GM12878 (cell line): ENCODE data around the gene PNMA8C. TPM values are rescaled to one million over a fixed set of nuclear protein-coding genes. Genes with fewer than 3 reads are reported as not detected.

ENCODE experiments used
- ATAC-seq: fragments of 200-7000 bp; cut with Tn5 transposase; 3 replicates; pipeline ENCODE4 v1.9.1; 2020; ENCODE audit warnings: mild to moderate bottlenecking, moderate library complexity
- BruUV-seq: library from RNA; stranded (reverse); fragments of 400-500 nt; replicated peaks from 2 replicates; lab custom pipeline; 2021; lab: Mats Ljungman, UMichigan
- CTCF ChIA-PET: fragments of 300-600 bp; sonication (Branson Sonifier 250); formaldehyde crosslinking; extraction: SDS; loops from one replicate; lab custom pipeline; 2021; ENCODE audit warnings: inconsistent platforms; lab: Yijun Ruan, JAX
- POLR2A ChIA-PET: fragments of 350-600 bp; formaldehyde crosslinking; extraction: SDS; loops from one replicate; lab custom pipeline; 2021; ENCODE audit warnings: inconsistent platforms; lab: Charles Lee
- RAD21 ChIA-PET: fragments of 300-600 bp; sonication (Branson Sonifier 250); formaldehyde crosslinking; loops from one replicate; lab custom pipeline; 2023; ENCODE audit warnings: antibody characterized with exemption; ENCODE audit not compliant: unreplicated experiment; lab: Charles Lee
- SMC1A ChIA-PET: fragments of 300-600 bp; sonication (Branson Sonifier 250); formaldehyde crosslinking; loops from one replicate; lab custom pipeline; 2023; ENCODE audit not compliant: unreplicated experiment, uncharacterized antibody; lab: Charles Lee
- DNase-seq: peaks from one replicate; pipeline ENCODE4 v3.0.0-alpha.2; 2011; ENCODE audit warnings: low read depth, low spot score
- FAIRE-seq: peaks from 3 replicates; lab custom pipeline; 2011; peaks lifted over from hg19 to GRCh38; lab: Jason Lieb, UNC
- H2AFZ ChIP-seq: 2 replicates; pipeline ENCODE4 v1.6.0; 2011; ENCODE audit warnings: low read depth, low read length, control low read depth; ENCODE audit not compliant: control insufficient read depth
- H3K27ac ChIP-seq: 2 replicates; pipeline ENCODE4 v1.5.1; 2011; ENCODE audit warnings: control low read depth; ENCODE audit not compliant: control insufficient read depth, insufficient read depth
- H3K27me3 ChIP-seq, 2 experiments: replicated peaks in 1 of 2; 2 replicates each; pipeline versions ENCODE4 v1.6.0 to v1.6.1; 2011; ENCODE audit warnings: low read length in 1 of 2; ENCODE audit not compliant: control insufficient read depth in 2 of 2, insufficient read depth in 2 of 2
- H3K36me3 ChIP-seq, 2 experiments: 2 replicates each; pipeline ENCODE4 v1.5.1; 2011; ENCODE audit warnings: low read length in 1 of 2; ENCODE audit not compliant: control insufficient read depth in 2 of 2, insufficient read depth in 2 of 2
- H3K4me1 ChIP-seq: 2 replicates; pipeline ENCODE4 v1.6.1; 2011; ENCODE audit warnings: mild to moderate bottlenecking, low read length, moderate library complexity, mixed read lengths; ENCODE audit not compliant: control insufficient read depth, insufficient read depth
- H3K4me2 ChIP-seq: 2 replicates; pipeline ENCODE4 v1.6.0; 2011; ENCODE audit warnings: control low read depth; ENCODE audit not compliant: control insufficient read depth, insufficient read depth
- H3K4me3 ChIP-seq: fragments of 200-600 bp; sonication (generic); 2 replicates; pipeline ENCODE4 v1.5.1; 2016
- H3K79me2 ChIP-seq: 2 replicates; pipeline ENCODE4 v1.6.0; 2011; ENCODE audit warnings: low read length; ENCODE audit not compliant: control insufficient read depth, insufficient read depth
- H3K9ac ChIP-seq: 2 replicates; pipeline ENCODE4 v1.8.0; 2011; ENCODE audit warnings: low read length, control low read depth, mixed read lengths; ENCODE audit not compliant: control insufficient read depth, insufficient read depth
- H3K9me3 ChIP-seq: replicated peaks from 3 replicates; pipeline ENCODE4 v1.5.1; 2011; ENCODE audit warnings: mild to moderate bottlenecking, low read length; ENCODE audit not compliant: control insufficient read depth, insufficient read depth
- H4K20me1 ChIP-seq: 2 replicates; pipeline ENCODE4 v1.6.0; 2011; ENCODE audit not compliant: control insufficient read depth, insufficient read depth
- BMI1 ChIP-seq: fragments of 450-650 bp; IDR thresholded peaks from 2 replicates; pipeline ENCODE4 v1.6.1; 2016; ENCODE audit warnings: mild to moderate bottlenecking, moderate library complexity, borderline replicate concordance
- CBFB ChIP-seq: IDR thresholded peaks from 2 replicates; pipeline ENCODE4 v1.6.1; 2016; ENCODE audit warnings: antibody characterized with exemption, low read depth
- CHD4 ChIP-seq: fragments of 200-600 bp; sonication (generic); IDR thresholded peaks from 2 replicates; pipeline ENCODE4 v1.6.1; 2016; ENCODE audit warnings: mild to moderate bottlenecking
- EP300 ChIP-seq, 2 experiments: fragments of 150-350 bp in 1 of 2; IDR thresholded peaks; 2 replicates each; pipeline ENCODE4 v1.6.1; 2011 to 2012; ENCODE audit warnings: low read depth in 2 of 2, low read length in 2 of 2, borderline replicate concordance in 1 of 2, improper control_type of control experiment in 1 of 2, inconsistent platforms in 1 of 2; ENCODE audit not compliant: control insufficient read depth in 1 of 2
- FOS ChIP-seq: IDR thresholded peaks from 3 replicates; pipeline ENCODE4 v1.6.1; 2011; ENCODE audit warnings: borderline replicate concordance; ENCODE audit not compliant: insufficient read length; ENCODE audit errors: extremely low read depth
- IKZF2 ChIP-seq, 2 experiments: fragments of 450-650 bp; IDR thresholded peaks; 2 replicates each; pipeline ENCODE4 v1.6.1; 2017; ENCODE audit warnings: mild to moderate bottlenecking in 2 of 2, moderate library complexity in 2 of 2
- IRF3 ChIP-seq: fragments of 450-650 bp; IDR thresholded peaks from 2 replicates; pipeline ENCODE4 v1.6.1; 2014; ENCODE audit warnings: mild to moderate bottlenecking
- KAT2A ChIP-seq: conservative IDR thresholded peaks from 2 replicates; pipeline ENCODE4 v1.6.1; 2011; ENCODE audit warnings: low read depth, low read length; ENCODE audit not compliant: control insufficient read depth
- MAX ChIP-seq: IDR thresholded peaks from 2 replicates; pipeline ENCODE4 v1.6.1; 2012; ENCODE audit warnings: low read depth, low read length, improper control_type of control experiment
- MLLT1 ChIP-seq: fragments of 450-650 bp; IDR thresholded peaks from 2 replicates; pipeline ENCODE4 v1.6.1; 2016; ENCODE audit warnings: mild to moderate bottlenecking
- NRF1 ChIP-seq: conservative IDR thresholded peaks from 2 replicates; pipeline ENCODE4 v1.6.1; 2011; ENCODE audit warnings: mild to moderate bottlenecking, low read depth, low read length, improper control_type of control experiment
- POLR2AphosphoS2 ChIP-seq: IDR thresholded peaks from 2 replicates; pipeline ENCODE4 v1.6.1; 2011; ENCODE audit warnings: low read depth, mild to moderate bottlenecking, low read length, improper control_type of control experiment, moderate library complexity
- POU2F2 ChIP-seq: IDR thresholded peaks from 3 replicates; pipeline ENCODE4 v1.6.1; 2011; ENCODE audit warnings: low read depth, mild to moderate bottlenecking, low read length, borderline replicate concordance
- RELB ChIP-seq: fragments of 450-650 bp; IDR thresholded peaks from 2 replicates; pipeline ENCODE4 v1.6.1; 2017; ENCODE audit warnings: low read depth, mild to moderate bottlenecking, moderate library complexity
- STAT3 ChIP-seq: IDR thresholded peaks from 2 replicates; pipeline ENCODE4 v1.6.1; 2011; ENCODE audit warnings: low read depth, low read length, improper control_type of control experiment
- TCF7 ChIP-seq: IDR thresholded peaks from 2 replicates; pipeline ENCODE4 v1.6.1; 2014; ENCODE audit warnings: antibody characterized with exemption, borderline replicate concordance
- WRNIP1 ChIP-seq: IDR thresholded peaks from 2 replicates; pipeline ENCODE4 v1.6.1; 2011; ENCODE audit warnings: low read depth, low read length, improper control_type of control experiment, borderline replicate concordance
- ZNF24 ChIP-seq: fragments of 450-650 bp; IDR thresholded peaks from 2 replicates; pipeline ENCODE4 v1.6.1; 2017; ENCODE audit warnings: antibody characterized with exemption, mild to moderate bottlenecking
- ZNF274 ChIP-seq: IDR thresholded peaks from one replicate; pipeline ENCODE4 v1.8.0; 2011; ENCODE audit not compliant: insufficient read length, insufficient read depth
- ZNF622 ChIP-seq: fragments of 450-650 bp; IDR thresholded peaks from 2 replicates; pipeline ENCODE4 v1.6.1; 2017; ENCODE audit warnings: mild to moderate bottlenecking, inconsistent platforms
- WGBS: methylation state at CpG from one replicate; pipeline ENCODE4 v1.1.6; 2016; ENCODE audit warnings: low lambda C conversion rate; ENCODE audit not compliant: insufficient replicate concordance, insufficient coverage; ENCODE audit errors: missing lambda C conversion rate; 5-methylcytosine and 5-hydroxymethylcytosine counted together
- in situ Hi-C: fragments of 300-500 bp; cut with MboI; formaldehyde crosslinking; loops from 9 replicates; pipeline ENCODE4 v1.14.3; 2018; ENCODE audit warnings: mixed read lengths
- intact Hi-C: fragments of 100-400 bp; cut with micrococcal nuclease; formaldehyde crosslinking; loops from one replicate; pipeline ENCODE4 v1.14.2; 2022; ENCODE audit not compliant: unreplicated experiment
- polyA plus RNA-seq, 11 experiments: library from polyadenylated mRNA; depleted of rRNA in 4 of 11; unstranded in 6 of 11; stranded (reverse) in 5 of 11; fragments of >200 nt; fragmentation: Nextera tagmentation in 4 of 11; fragmentation: Illumina TruSeq in 1 of 11; extraction: Ambion mirVana in 4 of 11; extraction: Trizol in 1 of 11; gene quantifications; 1 replicate in 1 of 11; 2 replicates in 10 of 11; pipeline versions ENCODE4 v1.2.1 to v1.2.3, GENCODE V29; 2011 to 2016; ENCODE audit warnings: inconsistent platforms in 2 of 11, missing spikeins in 2 of 11, low read depth in 1 of 11
- total RNA-seq, 4 experiments: library from RNA; depleted of rRNA in 3 of 4; stranded (reverse); fragments of >200 nt in 3 of 4; fragmentation: Illumina TruSeq in 1 of 4; extraction: Trizol in 1 of 4; gene quantifications; 2 replicates each; pipeline versions ENCODE4 v1.2.1 to v1.2.3, GENCODE V29; 2013 to 2021

The PNMA8C gene
- total and polyA plus RNA-seq, 10 of the 15 experiments (the other 5 are each of a cell fraction or from before 2014, with no cell fraction given): not detected

GRCh38 chr19:46449228-46449627, 20.5 kb upstream of the PNMA8C start:
- in situ Hi-C loops: no loop called here
- no peak for FAIRE-seq
- BruUV-seq: no TSS peak
- Histone ChIP-seq H3K9me3 (no peaks in the 10 kb centered on the region; the same call in 2 of the 3 replicates), H3K9ac (no peak overlapping the region), H3K27me3 (no peaks in the 10 kb centered on the region), H4K20me1 (no peaks in the 10 kb centered on the region), H3K79me2 (no peaks in the 10 kb centered on the region), H3K36me3 (no peaks in the 10 kb centered on the region), H3K27ac (no peak overlapping the region), H3K4me3 (no peak overlapping the region), H2AFZ (no peak overlapping the region), H3K4me1 (no peaks in the 10 kb centered on the region), H3K4me2 (no peak overlapping the region)
- RAD21 ChIA-PET: interaction anchor here (0.6 kb wide), 1 partner anchor 556 kb away, joined by 3 read pairs; no protein-coding TSS in a partner anchor
- DNase-seq: no peak
- CTCF ChIA-PET: no interaction called here
- SMC1A ChIA-PET: no interaction called here
- ATAC-seq: no peak
- no peak for TF ChIP-seq EP300 (IDR thresholded peaks at IDR 0.05; ENCODE audit: borderline replicate concordance in 1 of 2, control insufficient read depth in 1 of 2, low read depth in 2 of 2, low read length in 2 of 2)
- no peak for TF ChIP-seq WRNIP1
- no peak for TF ChIP-seq ZNF274
- no peak for TF ChIP-seq KAT2A
- no peak for TF ChIP-seq MAX
- TF ChIP-seq CBFB: no peak
- no peak for TF ChIP-seq MLLT1
- no peak for TF ChIP-seq BMI1
- TF ChIP-seq NRF1: no peak
- no peak for TF ChIP-seq FOS
- no peak for TF ChIP-seq CHD4
- no peak for TF ChIP-seq TCF7
- TF ChIP-seq STAT3: no peak
- no peak for TF ChIP-seq POLR2AphosphoS2
- no peak for TF ChIP-seq IKZF2 (IDR thresholded peaks at IDR 0.05)
- TF ChIP-seq POU2F2: no peak
- TF ChIP-seq IRF3: no peak
- no peak for TF ChIP-seq RELB
- no peak for TF ChIP-seq ZNF622
- no peak for TF ChIP-seq ZNF24
- 22% methylated on average over 7 of the region's 7 CpGs for WGBS
- POLR2A ChIA-PET: interaction anchor here (0.6 kb wide), 1 partner anchor 153 kb away, joined by 3 read pairs; the partner anchor contains the start of gene HIF3A
- intact Hi-C loops: no loop called here
